Measurements from ENCODE around the gene ARHGAP8.

ARHGAP8 gene

DNA sequence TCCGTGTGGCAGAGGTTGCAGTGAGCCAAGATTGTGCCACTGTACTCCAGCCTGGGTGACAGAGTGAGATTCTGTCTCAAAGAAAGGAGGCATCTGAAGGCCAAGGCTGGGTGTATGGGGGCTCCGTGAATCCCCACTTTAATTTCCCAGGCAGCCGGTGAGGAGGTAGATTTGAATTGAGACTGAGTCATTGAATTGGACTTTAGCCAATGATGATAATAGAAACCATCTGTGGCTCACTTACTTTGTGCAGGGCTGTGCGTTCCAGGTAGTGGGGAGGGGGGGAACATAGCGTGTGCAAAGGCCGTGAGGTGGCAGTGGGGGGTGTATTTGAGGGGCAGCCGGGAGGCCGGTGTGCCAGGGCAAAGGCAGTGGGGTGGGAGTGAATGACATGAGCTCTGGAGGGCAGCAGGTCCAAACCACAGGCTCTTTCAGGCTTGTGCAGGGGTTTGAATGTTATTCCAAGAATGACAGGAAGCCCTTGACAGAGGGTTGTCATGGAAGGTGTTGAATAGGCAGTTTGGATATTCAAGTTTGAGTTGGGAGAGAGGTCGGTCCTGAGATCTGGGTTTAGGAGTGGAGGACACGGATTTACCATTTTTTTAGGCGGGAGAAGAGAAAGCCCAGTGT, 6.1 kb downstream of the ARHGAP8 start:
- DNase-seq (ENCODE audit: low read depth), result no peak
- H3K4me3 ChIP-seq (ENCODE audit: low read depth, low read length), result no peak overlapping the region
- TF ChIP-seq, protein P1, sequence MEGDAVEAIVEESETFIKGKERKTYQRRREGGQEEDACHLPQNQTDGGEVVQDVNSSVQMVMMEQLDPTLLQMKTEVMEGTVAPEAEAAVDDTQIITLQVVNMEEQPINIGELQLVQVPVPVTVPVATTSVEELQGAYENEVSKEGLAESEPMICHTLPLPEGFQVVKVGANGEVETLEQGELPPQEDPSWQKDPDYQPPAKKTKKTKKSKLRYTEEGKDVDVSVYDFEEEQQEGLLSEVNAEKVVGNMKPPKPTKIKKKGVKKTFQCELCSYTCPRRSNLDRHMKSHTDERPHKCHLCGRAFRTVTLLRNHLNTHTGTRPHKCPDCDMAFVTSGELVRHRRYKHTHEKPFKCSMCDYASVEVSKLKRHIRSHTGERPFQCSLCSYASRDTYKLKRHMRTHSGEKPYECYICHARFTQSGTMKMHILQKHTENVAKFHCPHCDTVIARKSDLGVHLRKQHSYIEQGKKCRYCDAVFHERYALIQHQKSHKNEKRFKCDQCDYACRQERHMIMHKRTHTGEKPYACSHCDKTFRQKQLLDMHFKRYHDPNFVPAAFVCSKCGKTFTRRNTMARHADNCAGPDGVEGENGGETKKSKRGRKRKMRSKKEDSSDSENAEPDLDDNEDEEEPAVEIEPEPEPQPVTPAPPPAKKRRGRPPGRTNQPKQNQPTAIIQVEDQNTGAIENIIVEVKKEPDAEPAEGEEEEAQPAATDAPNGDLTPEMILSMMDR (IDR thresholded peaks at IDR 0.05; ENCODE audit: insufficient read depth, low read depth, low read length, missing control alignments), result no peak

- no peak for DNase-seq (ENCODE audit: low read depth)
- TF ChIP-seq, protein P1 (IDR thresholded peaks at IDR 0.05; ENCODE audit: insufficient read depth, low read depth, low read length, missing control alignments), result no peak
- no peak overlapping the region for H3K4me3 ChIP-seq (ENCODE audit: low read depth, low read length)
These were observed 6.6 kb downstream of the ARHGAP8 start for GRCh38 chr22:44759001-44759400.

GRCh38 chr22:44759430-44760310, 7.3 kb downstream of the ARHGAP8 start:
- no peak for DNase-seq (ENCODE audit: low read depth)
- TF ChIP-seq, protein P1 (IDR thresholded peaks at IDR 0.05; ENCODE audit: insufficient read depth, low read depth, low read length, missing control alignments), result no peak
- H3K4me3 ChIP-seq (ENCODE audit: low read depth, low read length), result no peak overlapping the region

GRCh38 chr22:44760476-44760875, 8.1 kb downstream of the ARHGAP8 start:
- DNase-seq (ENCODE audit: low read depth), result no peak
- TF ChIP-seq, protein P1 (IDR thresholded peaks at IDR 0.05; ENCODE audit: insufficient read depth, low read depth, low read length, missing control alignments), result no peak
- H3K4me3 ChIP-seq (ENCODE audit: low read depth, low read length), result no peak overlapping the region

DNA sequence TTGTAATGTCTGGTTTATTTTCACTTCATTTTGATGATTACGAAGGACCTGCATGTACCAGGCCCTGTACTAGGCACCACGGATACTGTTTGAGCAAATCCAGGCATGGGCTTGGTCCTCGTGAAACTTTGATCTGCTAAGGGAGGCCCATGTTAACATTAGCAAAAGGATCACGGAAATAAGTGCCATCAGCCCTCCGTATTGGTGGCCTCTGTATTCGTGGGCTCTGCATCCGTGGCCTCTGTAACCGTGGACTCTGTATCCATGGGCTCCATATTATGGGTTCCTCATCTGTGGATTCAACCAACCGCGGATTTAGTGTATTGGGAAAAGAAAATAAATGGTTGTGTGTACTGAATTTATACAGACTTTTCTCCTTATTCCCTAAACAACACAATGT, 8.7 kb downstream of the ARHGAP8 start:
- no peak overlapping the region for H3K4me3 ChIP-seq (ENCODE audit: low read depth, low read length)
- TF ChIP-seq, protein P1 (IDR thresholded peaks at IDR 0.05; ENCODE audit: insufficient read depth, low read depth, low read length, missing control alignments), result no peak
- no peak for DNase-seq (ENCODE audit: low read depth)

DNA sequence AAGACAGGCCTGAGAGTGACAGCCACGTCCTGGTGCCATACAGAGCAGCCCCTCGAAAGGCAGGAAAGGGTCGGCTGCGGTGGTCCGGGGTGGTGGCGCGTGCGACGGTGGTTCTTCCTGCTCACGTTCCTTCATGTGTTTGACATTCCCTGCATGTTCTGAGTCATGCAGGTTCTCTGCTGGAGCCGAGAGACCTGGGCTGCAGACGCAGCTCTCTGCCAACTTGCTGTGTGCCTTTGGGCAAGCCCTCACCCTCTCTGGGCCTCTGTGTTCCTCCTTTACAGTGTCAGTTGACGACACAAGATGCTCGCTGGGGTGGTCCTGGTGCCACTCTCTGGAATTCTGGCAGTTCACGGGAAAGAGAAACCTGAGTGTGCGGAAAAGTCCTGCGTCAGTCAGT, 12.0 kb downstream of the ARHGAP8 start:
- H3K4me3 ChIP-seq (ENCODE audit: low read depth, low read length), result no peak overlapping the region
- no peak for DNase-seq (ENCODE audit: low read depth)
- TF ChIP-seq, protein P1 (IDR thresholded peaks at IDR 0.05; ENCODE audit: insufficient read depth, low read depth, low read length, missing control alignments), result no peak

All from GM12865 (cell line).